Ishikawa (cell line): Measurements from ENCODE around the gene GPR87.

ENCODE experiments used
- CEBPB ChIP-seq: IDR thresholded peaks from 2 replicates; pipeline ENCODE4 v1.6.1; 2012
- CREB1 ChIP-seq: IDR thresholded peaks from 2 replicates; pipeline ENCODE4 v1.6.1; 2012; ENCODE audit warnings: low read depth
- EGR1 ChIP-seq: IDR thresholded peaks from 2 replicates; pipeline ENCODE4 v1.6.1; 2012
- EP300 ChIP-seq: IDR thresholded peaks from 2 replicates; pipeline ENCODE4 v1.6.1; 2012; ENCODE audit warnings: borderline replicate concordance
- FOXM1 ChIP-seq: IDR thresholded peaks from 2 replicates; pipeline ENCODE4 v1.6.1; 2012; ENCODE audit warnings: low read depth, borderline replicate concordance
- NFIC ChIP-seq: IDR thresholded peaks from 2 replicates; pipeline ENCODE4 v1.6.1; 2012
- RAD21 ChIP-seq: IDR thresholded peaks from 2 replicates; pipeline ENCODE4 v1.6.1; 2012; ENCODE audit warnings: low read depth
- TAF1 ChIP-seq: IDR thresholded peaks from 2 replicates; pipeline ENCODE4 v1.6.1; 2012; ENCODE audit warnings: low read depth, mild to moderate bottlenecking
- TCF12 ChIP-seq: IDR thresholded peaks from 2 replicates; pipeline ENCODE4 v1.6.1; 2012; ENCODE audit warnings: low read depth
- TEAD4 ChIP-seq: IDR thresholded peaks from 2 replicates; pipeline ENCODE4 v1.6.1; 2012
- YY1 ChIP-seq: IDR thresholded peaks from 2 replicates; pipeline ENCODE4 v1.6.1; 2012; ENCODE audit warnings: low read depth
- ZBTB7A ChIP-seq: IDR thresholded peaks from 2 replicates; pipeline ENCODE4 v1.6.1; 2012; ENCODE audit warnings: low read depth
- TF ChIP-seq, protein P1 (sequence below): IDR thresholded peaks from 2 replicates; pipeline ENCODE4 v1.6.1; 2012; ENCODE audit warnings: low read depth, mild to moderate bottlenecking
- TF ChIP-seq, protein P2 (sequence below): IDR thresholded peaks from 2 replicates; pipeline ENCODE4 v1.6.1; 2012
- TF ChIP-seq, protein P3 (sequence below): IDR thresholded peaks from 2 replicates; pipeline ENCODE4 v1.6.1; 2012

The GPR87 gene

DNA sequence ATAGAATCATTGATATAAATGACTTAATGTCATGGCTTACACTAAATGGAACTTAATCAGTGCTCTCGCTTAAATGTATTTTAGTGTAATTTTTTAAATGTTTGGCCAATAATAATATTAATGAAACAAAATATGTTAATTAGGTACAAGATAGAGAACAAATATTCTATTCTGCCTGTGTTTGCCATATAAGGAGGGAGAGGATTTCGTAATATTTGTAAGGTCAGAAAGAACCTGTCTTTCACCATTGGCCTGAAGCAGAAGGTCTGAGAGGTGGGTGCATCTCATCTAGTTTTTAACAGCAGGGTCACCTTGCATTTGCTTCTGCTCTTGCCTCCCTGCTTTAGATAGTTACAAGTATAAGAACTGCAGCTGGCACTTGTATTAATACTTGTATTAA is 2.5 kb downstream of the GPR87 start:
- TF ChIP-seq YY1 (no peak), CEBPB (peak; percentile 71; the same call in 1 of the 2 replicates)

DNA sequence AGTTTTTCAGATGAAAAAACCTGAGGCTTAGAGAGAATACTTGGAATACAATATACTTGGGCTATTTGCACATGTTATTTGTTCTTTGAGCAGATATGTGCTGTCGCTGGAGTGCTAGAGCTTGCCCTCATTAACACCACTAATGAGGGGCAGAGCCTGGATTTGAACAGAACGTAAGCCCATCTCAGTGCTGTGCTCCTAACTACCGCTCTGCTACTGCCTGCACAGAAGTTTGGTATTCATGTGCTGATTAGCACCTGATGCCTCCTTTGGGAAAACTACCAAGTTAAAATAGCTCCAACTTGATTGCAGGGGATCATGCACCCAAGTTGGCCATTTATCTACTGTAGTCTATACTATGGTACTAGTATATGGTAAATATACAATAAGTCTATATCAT is 3.6 kb downstream of the GPR87 start:
- TF ChIP-seq, protein P1, sequence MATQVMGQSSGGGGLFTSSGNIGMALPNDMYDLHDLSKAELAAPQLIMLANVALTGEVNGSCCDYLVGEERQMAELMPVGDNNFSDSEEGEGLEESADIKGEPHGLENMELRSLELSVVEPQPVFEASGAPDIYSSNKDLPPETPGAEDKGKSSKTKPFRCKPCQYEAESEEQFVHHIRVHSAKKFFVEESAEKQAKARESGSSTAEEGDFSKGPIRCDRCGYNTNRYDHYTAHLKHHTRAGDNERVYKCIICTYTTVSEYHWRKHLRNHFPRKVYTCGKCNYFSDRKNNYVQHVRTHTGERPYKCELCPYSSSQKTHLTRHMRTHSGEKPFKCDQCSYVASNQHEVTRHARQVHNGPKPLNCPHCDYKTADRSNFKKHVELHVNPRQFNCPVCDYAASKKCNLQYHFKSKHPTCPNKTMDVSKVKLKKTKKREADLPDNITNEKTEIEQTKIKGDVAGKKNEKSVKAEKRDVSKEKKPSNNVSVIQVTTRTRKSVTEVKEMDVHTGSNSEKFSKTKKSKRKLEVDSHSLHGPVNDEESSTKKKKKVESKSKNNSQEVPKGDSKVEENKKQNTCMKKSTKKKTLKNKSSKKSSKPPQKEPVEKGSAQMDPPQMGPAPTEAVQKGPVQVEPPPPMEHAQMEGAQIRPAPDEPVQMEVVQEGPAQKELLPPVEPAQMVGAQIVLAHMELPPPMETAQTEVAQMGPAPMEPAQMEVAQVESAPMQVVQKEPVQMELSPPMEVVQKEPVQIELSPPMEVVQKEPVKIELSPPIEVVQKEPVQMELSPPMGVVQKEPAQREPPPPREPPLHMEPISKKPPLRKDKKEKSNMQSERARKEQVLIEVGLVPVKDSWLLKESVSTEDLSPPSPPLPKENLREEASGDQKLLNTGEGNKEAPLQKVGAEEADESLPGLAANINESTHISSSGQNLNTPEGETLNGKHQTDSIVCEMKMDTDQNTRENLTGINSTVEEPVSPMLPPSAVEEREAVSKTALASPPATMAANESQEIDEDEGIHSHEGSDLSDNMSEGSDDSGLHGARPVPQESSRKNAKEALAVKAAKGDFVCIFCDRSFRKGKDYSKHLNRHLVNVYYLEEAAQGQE, result no peak
- TF ChIP-seq EP300 (no peak), TAF1 (no peak), EGR1 (no peak), TCF12 (no peak), TEAD4 (no peak), CEBPB (no peak), RAD21 (no peak), FOXM1 (no peak), NFIC (no peak), ZBTB7A (no peak), CREB1 (no peak), YY1 (no peak)
- TF ChIP-seq, protein P2, sequence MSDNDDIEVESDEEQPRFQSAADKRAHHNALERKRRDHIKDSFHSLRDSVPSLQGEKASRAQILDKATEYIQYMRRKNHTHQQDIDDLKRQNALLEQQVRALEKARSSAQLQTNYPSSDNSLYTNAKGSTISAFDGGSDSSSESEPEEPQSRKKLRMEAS, result no peak
- TF ChIP-seq, protein P3, sequence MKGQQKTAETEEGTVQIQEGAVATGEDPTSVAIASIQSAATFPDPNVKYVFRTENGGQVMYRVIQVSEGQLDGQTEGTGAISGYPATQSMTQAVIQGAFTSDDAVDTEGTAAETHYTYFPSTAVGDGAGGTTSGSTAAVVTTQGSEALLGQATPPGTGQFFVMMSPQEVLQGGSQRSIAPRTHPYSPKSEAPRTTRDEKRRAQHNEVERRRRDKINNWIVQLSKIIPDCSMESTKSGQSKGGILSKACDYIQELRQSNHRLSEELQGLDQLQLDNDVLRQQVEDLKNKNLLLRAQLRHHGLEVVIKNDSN, result no peak

DNA sequence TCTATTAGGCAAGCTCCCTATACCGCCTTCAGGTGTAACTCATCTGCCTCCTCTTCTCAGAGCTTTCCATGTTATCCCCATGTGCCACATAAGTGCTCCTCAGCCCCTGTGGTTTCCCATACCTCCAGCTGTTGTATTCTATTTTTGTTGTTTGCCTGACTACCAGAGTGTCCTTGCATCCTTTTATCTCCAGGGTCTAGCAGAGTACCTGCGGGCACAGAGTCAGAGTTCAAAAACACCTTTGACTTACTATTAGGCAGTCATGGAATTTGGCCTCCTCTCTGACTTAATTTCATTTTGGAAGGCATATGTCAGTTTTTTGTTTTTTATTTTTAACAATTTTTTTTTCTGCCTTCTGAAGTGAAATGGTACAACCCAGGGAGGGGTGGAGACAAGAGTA is 7.1 kb downstream of the GPR87 start:
- TF ChIP-seq CREB1, result no peak
- TF ChIP-seq, protein P1, result no peak
- TF ChIP-seq ZBTB7A, result no peak
- TF ChIP-seq TEAD4, result no peak
- no peak for TF ChIP-seq NFIC
- TF ChIP-seq CEBPB, result no peak
- no peak for TF ChIP-seq EP300
- TF ChIP-seq RAD21, result no peak
- no peak for TF ChIP-seq YY1
- TF ChIP-seq, protein P2, result no peak
- TF ChIP-seq, protein P3, result no peak
- TF ChIP-seq EGR1, result no peak
- TF ChIP-seq FOXM1, result no peak
- TF ChIP-seq TAF1, result no peak
- no peak for TF ChIP-seq TCF12

DNA sequence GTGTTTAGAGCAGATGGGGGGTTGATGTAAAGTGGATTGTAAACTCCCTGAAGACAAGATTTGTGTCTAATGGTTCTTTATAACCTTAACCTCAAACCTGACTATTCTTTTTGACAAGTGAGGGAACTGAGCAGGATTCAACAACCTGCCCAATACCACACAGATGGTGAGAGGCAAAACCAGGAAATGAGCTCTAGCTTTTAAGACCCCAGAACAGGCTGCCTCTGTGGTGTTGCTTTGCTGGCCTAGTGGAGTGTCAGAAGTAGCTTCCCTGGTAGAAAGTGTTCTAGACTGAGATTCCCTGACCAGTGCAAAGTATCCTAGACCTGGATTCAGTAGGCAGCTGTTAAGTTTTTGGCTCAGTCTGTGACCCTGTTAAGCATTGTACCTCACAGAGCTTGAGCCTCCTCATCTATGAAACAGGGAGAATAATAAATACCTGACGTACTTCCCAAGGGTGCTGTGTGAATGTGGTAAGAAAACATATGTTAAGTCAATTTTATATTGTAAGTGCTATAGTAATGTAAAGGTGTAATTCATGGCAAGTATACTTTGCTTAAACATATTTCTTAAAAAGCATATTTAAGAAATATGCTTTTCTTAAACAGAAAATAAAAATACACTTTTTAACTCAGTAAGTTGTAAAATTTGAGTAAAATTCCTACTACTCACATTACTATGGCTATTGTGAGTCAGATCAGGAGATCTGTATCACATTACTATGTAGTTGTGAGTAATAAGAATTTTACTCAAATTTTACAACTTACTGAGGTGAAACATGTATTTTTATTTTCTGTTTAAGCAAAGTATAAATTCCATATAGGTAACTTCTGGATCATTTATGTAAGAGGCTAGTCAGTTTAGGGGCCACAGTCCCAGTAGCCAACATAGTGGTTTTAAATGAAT is 8.8 kb downstream of the GPR87 start:
- TF ChIP-seq, protein P2, result no peak
- TF ChIP-seq CREB1 (no peak), TAF1 (no peak), FOXM1 (no peak), TCF12 (no peak), TEAD4 (no peak), NFIC (no peak), ZBTB7A (no peak), EGR1 (no peak), CEBPB (no peak), RAD21 (no peak), EP300 (no peak), YY1 (no peak)
- TF ChIP-seq, protein P1, result no peak
- TF ChIP-seq, protein P3, result no peak
